GM23248 (cell line): ENCODE data around the gene CAPN2.

Source experiments
- EZH2 ChIP-seq: fragments of 200-600 bp; sonication (generic); IDR thresholded peaks from 2 replicates; pipeline ENCODE4 v1.6.1; 2018; ENCODE audit warnings: antibody characterized with exemption, mild to moderate bottlenecking; ENCODE audit not compliant: insufficient read depth, poor library complexity, severe bottlenecking
- EZH2phosphoT487 ChIP-seq: fragments of 200-600 bp; sonication (generic); IDR thresholded peaks from 2 replicates; pipeline ENCODE4 v1.6.1; 2018; ENCODE audit warnings: antibody characterized with exemption, moderate library complexity, mild to moderate bottlenecking, low read depth; ENCODE audit not compliant: insufficient read depth

GRCh38 chr1:223737342-223737741 lies 25.0 kb downstream of the CAPN2 start:
- TF ChIP-seq EZH2phosphoT487 (no peak), EZH2 (no peak)
